ENCODE results near the gene MGST1. TPM values are rescaled to one million over a fixed set of nuclear protein-coding genes. Genes with fewer than 3 reads are reported as not detected.

Gene MGST1
- polyA plus RNA-seq, 4 donors = 29.4 to 46.1 (median 42.6) TPM

Other genes starting within 250 kb of the MGST1 start
- gene SLC15A5, start 70.0 kb upstream of the MGST1 start, polyA plus RNA-seq (ENCODE audit: insufficient read length in 4 of 4) = not detected

Data from right renal pelvis (tissue), 4 donors.